Keratinocyte (primary cell): ENCODE measurements around the gene LIMS4.
"Not testable (repeated sequence)": the region's sequence is repeated elsewhere in the genome, so short reads cannot be mapped to it uniquely, and the experiment has no call there.

Source experiments
- CTCF ChIP-seq, 3 experiments: IDR thresholded peaks in 1 of 3; conservative IDR thresholded peaks in 1 of 3; optimal IDR thresholded peaks in 1 of 3; 2 replicates in 2 of 3; 3 replicates in 1 of 3; pipeline versions ENCODE3 to v1.5.1; 2011; ENCODE audit warnings: low read length in 3 of 3, mild to moderate bottlenecking in 3 of 3, moderate library complexity in 2 of 3, control low read depth in 1 of 3, inconsistent platforms in 1 of 3; ENCODE audit not compliant: insufficient read depth in 2 of 3; ENCODE audit errors: extremely low read depth in 1 of 3
- EZH2 ChIP-seq: IDR thresholded peaks from one replicate; pipeline ENCODE4 v1.6.1; 2012; ENCODE audit warnings: inconsistent platforms, mild to moderate bottlenecking, low read length, moderate library complexity

GRCh38 chr2:110450951-110451350 is 21.7 kb downstream of the LIMS4 start:
- TF ChIP-seq CTCF (optimal IDR thresholded peaks at IDR 0.05 in 1 of 3, IDR thresholded peaks at IDR 0.05 in 1 of 3, conservative IDR thresholded peaks at IDR 0.05 in 1 of 3; ENCODE audit: extremely low read depth in 1 of 3, insufficient read depth in 2 of 3, low read length in 3 of 3); EZH2: not testable (repeated sequence)
